Esophagus squamous epithelium (tissue), 5 donors: Measurements from ENCODE around the gene DLX3. TPM values are rescaled to one million over a fixed set of nuclear protein-coding genes. Genes with fewer than 3 reads are reported as not detected.

Experiments used
- DNase-seq: peaks from one replicate; lab custom pipeline; 2025; lab: John Stamatoyannopoulos, UW
- H3K27ac ChIP-seq, 4 donors: fragments of 200-600 bp; sonication (generic); one replicate each; pipeline ENCODE4 v1.5.1; 2016 to 2019; ENCODE audit warnings: mild to moderate bottlenecking in 1 of 4
- H3K27me3 ChIP-seq, 4 donors: fragments of 200-600 bp; sonication (generic); 1 replicate in 3 of 4; 2 replicates in 1 of 4; pipeline versions ENCODE4 v1.5.1 to v1.6.0; 2017 to 2021; ENCODE audit warnings: antibody characterized with exemption in 1 of 4
- H3K36me3 ChIP-seq, 3 donors: fragments of 200-600 bp; sonication (generic); one replicate each; pipeline ENCODE4 v1.5.1; 2016 to 2019
- H3K4me1 ChIP-seq, 3 donors: fragments of 200-600 bp; sonication (generic); one replicate each; pipeline ENCODE4 v1.5.1; 2017 to 2019
- H3K4me3 ChIP-seq, 4 donors: fragments of 200-600 bp; sonication (generic); 1 replicate in 3 of 4; 2 replicates in 1 of 4; pipeline ENCODE4 v1.5.1; 2016 to 2019; ENCODE audit warnings: mild to moderate bottlenecking in 2 of 4, moderate library complexity in 1 of 4
- H3K9me3 ChIP-seq, 3 donors: fragments of 200-600 bp; sonication (generic); one replicate each; pipeline ENCODE4 v1.5.1; 2016 to 2019
- CTCF ChIP-seq, 6 experiments: fragments of 450-650 bp in 4 of 6; fragments of 200-600 bp in 2 of 6; sonication (generic) in 2 of 6; IDR thresholded peaks; one replicate each; pipeline ENCODE4 v1.5.1; 2016 to 2019; ENCODE audit warnings: antibody characterized with exemption in 6 of 6, mild to moderate bottlenecking in 4 of 6, moderate library complexity in 4 of 6
- POLR2A ChIP-seq, 4 donors: fragments of 450-650 bp; IDR thresholded peaks; one replicate each; pipeline ENCODE4 v1.6.1; 2017; ENCODE audit warnings: antibody characterized with exemption in 4 of 4, mild to moderate bottlenecking in 4 of 4, moderate library complexity in 3 of 4
- WGBS, 2 donors: methylation state at CpG; one replicate each; pipeline ENCODE4 v1.1.5; 2018; 5-methylcytosine and 5-hydroxymethylcytosine counted together
- intact Hi-C: fragments of 100-400 bp; cut with DNase I; formaldehyde crosslinking; loops from one replicate; pipeline ENCODE4 v1.15.0; 2022
- total RNA-seq, 4 donors: library from RNA; depleted of rRNA; stranded (reverse); fragments of >200 nt; gene quantifications; one replicate each; pipeline ENCODE4 v1.1.0, GENCODE V29; 2016
- donor health status: DM: yes; HTN: yes; CAD: no.

The DLX3 gene
- total RNA-seq, 4 donors from 2014 or later = 0.76 to 2.0 (median 1.4) TPM

GRCh38 chr17:49997301-49997650 is 2.3 kb upstream of the DLX3 start:
- TF ChIP-seq CTCF (IDR thresholded peaks at IDR 0.05) (no peak), POLR2A (IDR thresholded peaks at IDR 0.05) (no peak)
- H3K4me1 ChIP-seq = peaks cover 36 to 60% (median 38%) of the 10 kb centered on the region in 3 donors
- WGBS, 2 donors = 8 to 11% methylated on average over 5 to 6 of the region's 6 CpGs

GRCh38 chr17:49996495-49997300 is 1.7 kb upstream of the DLX3 start:
- H3K4me3 ChIP-seq = peak overlapping the region; percentile 32 to 65 (median 45)
- H3K27ac ChIP-seq = peak overlapping the region in 3 of 4 donors; percentile 6 to 41 (median 30)
- no peaks in the 10 kb centered on the region for H3K9me3 ChIP-seq
- WGBS, 2 donors = 0 to 3% methylated on average over 1 to 8 of the region's 58 CpGs
- peaks cover 36 to 60% (median 38%) of the 10 kb centered on the region in 3 donors for H3K4me1 ChIP-seq
- no peak for DNase-seq
- no peaks in the 10 kb centered on the region for H3K36me3 ChIP-seq
- H3K27me3 ChIP-seq = peaks cover 0 to 99% (median 7%) of the 10 kb centered on the region in 4 donors
- TF ChIP-seq POLR2A (IDR thresholded peaks at IDR 0.05) (no peak), CTCF (IDR thresholded peaks at IDR 0.05) (peak; percentile 96 to 99 (median 98))
- intact Hi-C loops = loop anchor here (2.0 to 10.0 kb wide), 4 partner anchors 44 to 422 kb away; partner anchors contain the start of gene NXPH3

More at GRCh38 chr17:49997301-49997650, 2.3 kb upstream of the DLX3 start:
- H3K27ac ChIP-seq = peak overlapping the region in 1 of 4 donors; percentile 6
- no peak for DNase-seq
- no peaks in the 10 kb centered on the region for H3K9me3 ChIP-seq
- H3K36me3 ChIP-seq = no peaks in the 10 kb centered on the region
- peak overlapping the region; percentile 32 to 65 (median 45) for H3K4me3 ChIP-seq
- peaks cover 0 to 99% (median 7%) of the 10 kb centered on the region in 4 donors for H3K27me3 ChIP-seq
- intact Hi-C loops = loop anchor here (2.0 to 10.0 kb wide), 4 partner anchors 45 to 422 kb away; partner anchors contain the start of gene NXPH3

DNA sequence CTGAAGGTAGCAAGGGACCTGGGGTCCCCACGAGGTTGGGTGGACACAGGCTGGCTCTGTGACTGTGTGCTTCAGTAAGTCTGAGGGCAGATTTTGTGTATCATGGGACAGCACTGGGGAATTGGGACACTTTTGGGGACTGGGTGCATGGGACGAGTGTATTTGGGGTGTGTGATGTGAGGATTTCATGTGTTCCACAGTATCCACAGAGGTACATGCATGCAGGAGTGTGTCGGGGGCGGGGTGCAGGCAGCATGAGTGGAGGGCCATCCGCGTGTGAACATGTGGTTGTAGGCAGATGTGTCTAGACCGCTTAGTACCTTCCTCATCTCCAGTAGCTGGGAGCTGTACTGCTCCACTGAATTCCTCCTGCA is 1.1 kb upstream of the DLX3 start:
- WGBS, 2 donors = 48% methylated on average over 7 of the region's 7 CpGs
- no peak for DNase-seq
- H3K27me3 ChIP-seq = peaks cover 0 to 99% (median 7%) of the 10 kb centered on the region in 4 donors
- no peaks in the 10 kb centered on the region for H3K36me3 ChIP-seq
- H3K27ac ChIP-seq = no peak overlapping the region
- intact Hi-C loops = loop anchor here (2.0 to 10.0 kb wide), 4 partner anchors 44 to 421 kb away; partner anchors contain the start of gene NXPH3
- H3K9me3 ChIP-seq = no peaks in the 10 kb centered on the region
- H3K4me1 ChIP-seq = peaks cover 36 to 60% (median 38%) of the 10 kb centered on the region in 3 donors
- no peak for TF ChIP-seq CTCF (IDR thresholded peaks at IDR 0.05)
- H3K4me3 ChIP-seq = no peak overlapping the region

GRCh38 chr17:49994085-49995054 is 654 bp downstream of the DLX3 start:
- WGBS, 2 donors = 2 to 9% methylated on average over 28 to 32 of the region's 50 CpGs
- H3K27ac ChIP-seq = peak overlapping the region in 2 of 4 donors; percentile 6 to 26
- TF ChIP-seq CTCF (IDR thresholded peaks at IDR 0.05) = no peak
- TF ChIP-seq POLR2A (IDR thresholded peaks at IDR 0.05) = no peak
- peaks cover 0 to 99% (median 7%) of the 10 kb centered on the region in 4 donors for H3K27me3 ChIP-seq
- no peak for DNase-seq
- H3K4me1 ChIP-seq = peaks cover 36 to 60% (median 38%) of the 10 kb centered on the region in 3 donors
- intact Hi-C loops = loop anchor here (5.0 to 10.0 kb wide), 3 partner anchors 42 to 420 kb away; partner anchors contain the start of gene NXPH3
- no peaks in the 10 kb centered on the region for H3K9me3 ChIP-seq
- H3K36me3 ChIP-seq = no peaks in the 10 kb centered on the region
- peak overlapping the region; percentile 33 to 79 (median 52) for H3K4me3 ChIP-seq
